GM19324 (cell line): ENCODE measurements around the gene TUBA3C.

ENCODE experiments used
- ATAC-seq: cut with Tn5 transposase; IDR thresholded peaks from one replicate; pipeline ENCODE4 v1.9.1; 2021; ENCODE audit warnings: mild to moderate bottlenecking, moderate library complexity; ENCODE audit not compliant: unreplicated experiment, low FRiP score

Gene TUBA3C

GRCh38 chr13:19169496-19169895 lies 12.1 kb downstream of the TUBA3C start:
- no peak for ATAC-seq

DNA sequence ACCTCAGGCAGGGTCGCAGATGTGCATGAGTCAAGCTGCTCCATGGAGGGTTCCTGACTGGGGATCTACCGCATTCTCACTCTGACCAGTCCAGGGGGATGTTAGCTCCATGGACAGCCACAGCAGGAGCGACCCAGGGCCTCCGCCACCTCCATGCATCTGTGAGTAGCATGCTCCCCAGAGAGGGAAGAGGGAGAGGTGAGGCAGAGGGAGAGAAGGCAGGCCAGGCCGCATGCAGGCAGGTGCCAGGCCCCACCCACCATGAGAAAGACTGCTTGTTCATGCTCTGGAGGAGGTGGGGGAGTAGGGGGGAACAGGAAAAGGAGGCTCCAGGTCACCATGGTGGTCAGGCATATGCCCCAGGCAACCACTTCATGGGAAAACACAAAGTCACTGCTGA lies 20.3 kb downstream of the TUBA3C start:
- no peak for ATAC-seq

GRCh38 chr13:19159761-19160420 lies 21.7 kb downstream of the TUBA3C start:
- no peak for ATAC-seq

- no peak for ATAC-seq
Measured at GRCh38 chr13:19159181-19159580, 22.4 kb downstream of the TUBA3C start.

DNA sequence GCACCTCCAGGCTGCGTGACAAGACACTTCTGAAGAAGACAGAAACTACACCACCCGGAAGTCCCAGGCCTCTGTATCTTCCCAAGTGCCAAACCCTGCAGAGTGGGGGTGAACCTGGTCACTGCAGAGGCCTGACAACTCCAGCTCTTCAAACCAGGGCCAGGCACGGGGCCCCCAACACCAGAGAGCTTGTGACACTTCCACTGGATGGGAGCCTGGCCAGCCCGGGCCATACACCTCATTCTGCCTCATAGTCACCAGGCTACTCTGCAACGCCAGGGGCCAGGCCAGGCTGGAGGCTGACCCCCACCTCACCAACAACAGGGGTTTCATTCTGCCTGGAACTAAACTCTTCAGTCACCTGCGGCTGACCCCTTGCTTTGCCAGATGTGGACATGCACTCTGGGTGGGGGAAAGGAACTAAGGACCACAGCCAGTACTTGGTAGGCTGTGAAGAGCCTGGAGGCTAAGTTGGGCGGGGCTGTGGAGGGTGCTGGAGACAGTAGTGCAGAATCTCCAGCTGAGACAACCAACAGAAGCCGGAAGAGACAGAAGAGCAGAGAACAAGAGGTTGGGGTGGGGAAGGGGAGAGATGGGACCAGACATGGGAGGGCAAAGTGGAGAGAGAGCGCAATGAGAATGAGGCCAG lies 23.0 kb downstream of the TUBA3C start:
- ATAC-seq: no peak

DNA sequence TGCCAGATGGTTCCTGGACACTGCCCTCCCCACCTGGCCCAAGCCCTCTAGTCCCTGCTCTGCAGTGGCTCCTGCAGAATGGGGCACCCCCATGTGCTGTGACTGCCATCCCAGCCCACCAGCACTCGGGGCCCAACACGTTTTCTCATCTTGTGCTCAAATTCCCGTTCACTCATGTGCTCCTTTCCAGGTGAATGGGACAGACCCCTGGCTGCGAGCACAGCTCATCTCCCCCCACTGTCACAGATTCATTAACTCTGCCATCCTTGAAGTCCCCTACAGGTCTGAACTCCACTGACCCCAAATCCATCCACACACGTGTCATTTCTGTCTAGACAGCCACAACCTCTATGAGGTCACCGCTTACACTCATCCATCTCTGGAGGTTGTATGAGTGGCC lies 23.6 kb downstream of the TUBA3C start:
- no peak for ATAC-seq

DNA sequence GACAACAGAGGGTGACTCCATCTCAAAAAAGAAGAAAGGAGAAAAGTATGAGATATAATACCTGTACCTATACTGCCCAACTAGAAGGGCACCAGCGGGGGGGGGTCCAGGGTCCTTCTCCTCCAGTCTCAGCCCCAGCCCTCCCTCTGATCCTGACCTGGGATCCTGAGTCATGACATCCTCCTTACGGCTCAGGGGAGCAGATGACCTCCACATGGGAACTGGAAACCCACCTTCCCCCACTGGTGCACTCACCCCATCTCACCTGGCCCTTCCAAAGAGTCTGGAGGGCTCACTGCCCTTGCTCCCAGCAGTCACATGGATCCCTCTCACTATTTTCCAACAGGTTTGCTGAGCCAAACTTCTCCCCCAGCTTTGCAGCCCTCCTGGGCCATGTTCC lies 24.2 kb downstream of the TUBA3C start:
- no peak for ATAC-seq

DNA sequence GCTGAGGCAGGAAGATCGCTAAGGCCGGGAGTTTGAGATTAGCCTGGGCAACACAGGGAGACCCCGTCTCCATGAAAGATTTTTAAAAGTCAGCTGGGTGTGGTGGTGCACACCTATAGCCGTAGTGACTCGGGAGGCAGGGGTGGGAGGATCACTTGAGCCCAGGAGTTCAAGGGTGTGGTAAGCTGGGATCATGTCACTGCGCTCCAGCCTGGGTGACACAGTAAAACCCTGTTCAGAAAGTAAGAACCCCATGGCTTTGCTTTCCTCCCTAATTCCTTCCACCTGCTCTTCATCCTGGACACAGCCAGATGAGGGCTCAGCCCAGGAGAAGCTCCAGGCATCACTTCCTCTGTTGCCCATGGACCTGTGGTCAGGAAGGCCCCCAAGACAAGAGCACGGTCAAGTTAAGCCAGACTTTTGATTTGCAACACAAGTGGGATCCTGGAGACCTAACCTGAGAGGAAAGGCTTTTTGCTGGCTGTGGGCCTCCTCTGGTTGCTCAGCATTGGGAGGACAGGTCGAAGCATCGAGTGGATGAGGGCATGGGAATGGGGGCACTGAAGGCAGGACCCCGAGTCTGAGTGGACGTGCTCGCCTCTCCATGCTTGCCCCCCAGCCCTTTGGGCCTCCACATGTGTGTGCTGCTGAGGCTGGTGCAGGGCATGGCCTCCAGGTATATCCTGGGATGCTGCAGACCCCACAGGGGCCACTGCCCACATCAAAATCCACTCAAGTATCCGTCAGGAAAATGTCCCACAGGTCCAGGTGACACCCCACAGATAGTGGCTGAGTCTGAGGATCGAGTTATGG lies 25.4 kb downstream of the TUBA3C start:
- no peak for ATAC-seq

GRCh38 chr13:19155321-19155861 lies 26.2 kb downstream of the TUBA3C start:
- ATAC-seq: no peak

DNA sequence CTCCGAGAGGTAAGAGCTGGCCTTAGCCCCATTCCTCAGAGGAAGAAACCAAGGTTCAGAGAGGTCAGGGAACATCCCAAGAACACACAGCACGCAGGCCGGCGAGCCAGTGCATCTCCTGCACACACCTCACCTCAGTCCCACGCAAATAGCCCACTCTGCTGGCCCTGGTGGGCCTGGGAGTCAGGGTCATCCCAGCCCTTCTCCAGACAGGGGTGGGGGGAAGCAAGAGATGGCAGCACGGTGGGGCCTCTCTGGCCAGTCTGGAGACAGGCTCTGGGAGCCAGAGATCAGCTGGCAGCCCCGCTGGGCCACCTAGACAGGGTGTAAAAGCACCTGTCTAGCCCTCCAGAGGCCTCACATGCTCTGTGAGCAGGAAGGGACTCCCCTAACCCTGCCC lies 26.8 kb downstream of the TUBA3C start:
- ATAC-seq: no peak

GRCh38 chr13:19153782-19154450 lies 27.7 kb downstream of the TUBA3C start:
- no peak for ATAC-seq

DNA sequence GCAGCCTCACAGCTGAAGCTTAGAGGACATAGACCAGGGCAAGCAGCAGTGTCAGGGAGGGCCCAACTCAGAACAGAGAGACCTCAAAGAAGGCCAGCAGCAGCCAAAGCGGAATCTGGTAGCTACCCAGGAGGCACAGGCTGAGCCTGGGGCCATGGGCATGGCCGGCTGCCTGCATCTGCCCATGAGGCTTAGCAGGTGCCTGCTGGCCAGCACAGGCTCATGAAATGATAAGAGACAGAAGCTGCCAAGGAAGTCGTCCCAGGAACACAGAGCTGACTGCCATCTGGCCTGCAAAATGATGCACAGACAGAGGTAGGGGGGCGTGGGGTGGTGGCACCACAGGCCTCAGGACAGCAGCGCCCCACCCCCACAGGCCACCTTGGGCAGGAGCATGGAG lies 29.2 kb downstream of the TUBA3C start:
- ATAC-seq: no peak

DNA sequence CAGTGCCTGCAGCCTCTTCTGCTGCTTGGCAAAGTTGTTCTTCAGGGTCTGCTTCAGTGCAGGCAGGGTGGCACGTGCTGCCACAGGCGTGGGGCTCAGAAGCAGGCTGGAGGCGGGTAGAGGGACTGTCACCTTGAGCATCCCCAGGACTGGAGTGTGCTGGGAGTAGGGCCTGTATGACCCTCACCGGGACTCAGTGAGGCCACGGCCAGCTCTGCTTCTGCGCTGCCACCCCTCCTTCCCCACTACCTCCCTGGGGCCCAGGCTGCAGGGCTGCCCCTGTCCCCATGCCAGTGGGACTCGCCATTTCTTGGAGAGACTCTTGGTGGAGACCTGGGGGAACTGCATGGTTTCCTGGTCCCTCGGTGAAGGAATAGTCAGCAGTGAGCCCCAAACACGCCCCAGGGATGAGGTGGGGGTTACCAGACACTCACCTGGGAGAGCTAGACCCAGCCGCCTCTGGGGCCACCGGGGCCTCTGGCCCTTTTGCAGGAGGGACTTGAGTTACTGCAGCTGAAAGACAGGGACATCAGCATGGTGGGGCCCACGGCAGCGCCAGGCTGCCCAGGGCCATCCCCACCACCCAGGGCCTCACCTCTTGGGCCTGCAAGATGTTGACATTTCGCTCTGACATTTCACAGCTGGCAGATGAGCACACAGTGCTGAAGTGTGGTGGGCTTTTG lies 29.9 kb downstream of the TUBA3C start:
- no peak for ATAC-seq

- no peak for ATAC-seq
Measured at GRCh38 chr13:19150712-19151228, 30.9 kb downstream of the TUBA3C start.

DNA sequence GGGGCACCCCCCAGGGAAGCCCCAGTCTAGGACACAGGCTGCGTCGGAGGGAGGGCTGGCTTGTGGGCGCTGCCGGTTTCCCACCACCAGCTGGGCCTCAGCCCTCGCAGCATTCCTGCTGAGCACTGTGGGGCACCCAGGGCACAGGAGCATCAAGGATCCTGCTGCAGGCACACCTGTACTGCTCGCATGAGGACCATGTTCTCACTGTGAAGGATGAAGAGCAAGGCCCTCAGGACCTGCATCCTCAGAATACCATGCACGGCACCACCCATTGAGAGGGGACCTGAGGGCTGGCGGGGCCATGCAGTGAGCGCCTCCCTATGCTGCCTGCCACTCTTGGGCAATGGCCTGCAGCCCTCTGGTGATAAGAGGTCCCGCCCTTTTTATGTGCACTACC lies 31.4 kb downstream of the TUBA3C start:
- no peak for ATAC-seq

DNA sequence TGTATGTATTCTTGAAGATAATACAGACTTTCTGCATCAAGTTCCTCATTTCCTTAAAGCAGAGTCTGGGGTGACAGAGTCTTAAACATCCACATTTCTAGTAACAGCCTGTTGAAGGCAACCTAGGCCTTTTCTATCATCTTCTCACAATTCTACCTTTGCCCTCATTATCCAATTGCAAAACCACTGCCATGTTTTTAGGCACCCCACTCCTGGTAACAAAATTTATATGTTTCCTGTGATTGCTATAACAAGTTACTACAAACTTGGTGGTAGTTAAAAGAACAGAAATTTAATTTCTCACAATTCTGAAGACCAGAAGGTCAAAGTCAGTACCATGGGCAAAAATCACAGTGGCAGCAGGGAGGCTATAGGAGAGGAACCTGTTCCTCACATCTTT lies 33.1 kb downstream of the TUBA3C start:
- ATAC-seq: no peak
